Karpas-422 (cell line): Measurements from ENCODE around the gene IGSF21. TPM values are rescaled to one million over a fixed set of nuclear protein-coding genes. Genes with fewer than 3 reads are reported as not detected.

ENCODE experiments used
- DNase-seq: peaks from one replicate; pipeline ENCODE4 v3.0.0-alpha.2; 2015
- H2AFZ ChIP-seq: fragments of 200-600 bp; sonication (generic); 2 replicates; pipeline ENCODE4 v1.6.1; 2014; ENCODE audit warnings: antibody characterized with exemption, low read length, mixed read lengths
- H3K27ac ChIP-seq: fragments of 200-600 bp; sonication (generic); 2 replicates; pipeline ENCODE4 v1.5.1; 2014; ENCODE audit warnings: mild to moderate bottlenecking, low read length, moderate library complexity
- H3K27me3 ChIP-seq: fragments of 200-600 bp; sonication (generic); 2 replicates; pipeline ENCODE4 v1.6.1; 2014; ENCODE audit warnings: low read length, mixed read lengths
- H3K36me3 ChIP-seq: fragments of 200-600 bp; sonication (generic); 2 replicates; pipeline ENCODE4 v1.6.1; 2014; ENCODE audit warnings: low read length, mixed read lengths; ENCODE audit not compliant: insufficient read depth
- H3K4me1 ChIP-seq: fragments of 200-600 bp; sonication (generic); 2 replicates; pipeline ENCODE4 v1.6.1; 2014; ENCODE audit warnings: mild to moderate bottlenecking, low read length, mixed read lengths
- H3K4me2 ChIP-seq: fragments of 200-600 bp; sonication (generic); 2 replicates; pipeline ENCODE4 v1.6.1; 2014; ENCODE audit warnings: low read length, low read depth, mild to moderate bottlenecking; ENCODE audit not compliant: poor library complexity, severe bottlenecking
- H3K4me3 ChIP-seq: fragments of 200-600 bp; sonication (generic); 2 replicates; pipeline ENCODE4 v1.5.1; 2014; ENCODE audit warnings: mild to moderate bottlenecking, antibody characterized with exemption, low read length, mixed read lengths
- H3K79me2 ChIP-seq: fragments of 200-600 bp; sonication (generic); 2 replicates; pipeline ENCODE4 v1.6.1; 2014; ENCODE audit warnings: mild to moderate bottlenecking, low read length, mixed read lengths
- H3K9ac ChIP-seq: fragments of 200-600 bp; sonication (generic); 2 replicates; pipeline ENCODE4 v1.6.0; 2014; ENCODE audit warnings: low read length
- H3K9me2 ChIP-seq: fragments of 200-600 bp; sonication (generic), shearing (Covaris generic); replicated peaks from 2 replicates; pipeline ENCODE4 v1.6.0; 2014; ENCODE audit warnings: mild to moderate bottlenecking, low read length, moderate library complexity; ENCODE audit not compliant: insufficient read depth
- H3K9me3 ChIP-seq: fragments of 300-700, 200-600 bp; sonication (generic); 2 replicates; pipeline ENCODE4 v1.6.1; 2014; ENCODE audit warnings: low read length, mixed read lengths
- H4K20me1 ChIP-seq: fragments of 200-600 bp; sonication (generic); 2 replicates; pipeline ENCODE4 v1.6.1; 2014; ENCODE audit warnings: mild to moderate bottlenecking, antibody characterized with exemption, low read length, low read depth; ENCODE audit not compliant: insufficient read depth
- total RNA-seq: library from RNA; depleted of rRNA; stranded (reverse); fragments of >200 nt; shearing (Covaris generic); gene quantifications from 2 replicates; pipeline ENCODE4 v1.2.3, GENCODE V29; 2014; ENCODE audit warnings: low replicate concordance

The IGSF21 gene
- total RNA-seq, 1 experiment from 2014 or later: 0.26 TPM

DNA sequence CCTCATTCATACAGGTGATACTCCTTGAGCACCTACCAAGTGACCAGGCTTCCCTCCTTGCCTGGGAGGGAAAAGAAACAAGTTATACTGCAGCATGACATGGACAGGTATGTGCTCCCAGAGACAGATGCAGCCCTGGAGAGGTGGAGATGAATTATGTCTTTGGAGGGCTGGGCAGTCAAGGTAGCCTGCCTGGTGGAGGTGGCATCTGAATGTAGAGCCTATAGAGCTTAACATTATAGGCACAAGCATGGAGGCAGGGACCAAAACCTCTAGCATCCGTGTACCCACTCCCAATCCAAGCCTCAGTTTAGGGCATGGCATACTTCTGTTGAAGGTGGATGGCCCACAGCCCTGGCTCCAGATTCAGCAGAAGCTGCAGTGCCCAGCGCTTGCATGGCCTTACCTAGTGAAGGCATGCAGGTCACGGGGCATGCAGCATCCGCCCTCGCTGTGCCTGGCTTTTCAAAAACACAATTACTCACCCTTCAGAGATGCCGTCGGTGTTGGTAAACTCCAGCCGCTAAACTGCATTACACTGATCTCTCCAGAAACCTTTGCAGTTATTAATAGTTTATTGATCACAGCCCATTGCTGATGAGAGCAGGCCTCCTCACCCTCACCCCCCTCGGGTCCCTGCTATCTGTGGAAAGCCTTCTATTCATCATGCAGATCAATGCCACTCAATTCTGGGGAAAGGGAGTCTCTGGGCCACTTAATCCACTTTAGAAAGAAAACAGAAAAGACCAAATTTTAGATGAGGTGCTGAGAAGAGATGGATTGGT, 222.1 kb downstream of the IGSF21 start:
- H3K36me3 ChIP-seq: no peaks in the 10 kb centered on the region
- H3K27ac ChIP-seq: no peak overlapping the region
- no peaks in the 10 kb centered on the region for H3K9me3 ChIP-seq
- H3K27me3 ChIP-seq: no peaks in the 10 kb centered on the region
- H3K4me2 ChIP-seq: no peak overlapping the region
- no peak for DNase-seq
- H3K9me2 ChIP-seq: no peaks in the 10 kb centered on the region
- H3K79me2 ChIP-seq: no peaks in the 10 kb centered on the region
- no peak overlapping the region for H3K9ac ChIP-seq
- H2AFZ ChIP-seq: no peak overlapping the region
- H3K4me1 ChIP-seq: no peaks in the 10 kb centered on the region
- H4K20me1 ChIP-seq: no peaks in the 10 kb centered on the region
- no peak overlapping the region for H3K4me3 ChIP-seq

DNA sequence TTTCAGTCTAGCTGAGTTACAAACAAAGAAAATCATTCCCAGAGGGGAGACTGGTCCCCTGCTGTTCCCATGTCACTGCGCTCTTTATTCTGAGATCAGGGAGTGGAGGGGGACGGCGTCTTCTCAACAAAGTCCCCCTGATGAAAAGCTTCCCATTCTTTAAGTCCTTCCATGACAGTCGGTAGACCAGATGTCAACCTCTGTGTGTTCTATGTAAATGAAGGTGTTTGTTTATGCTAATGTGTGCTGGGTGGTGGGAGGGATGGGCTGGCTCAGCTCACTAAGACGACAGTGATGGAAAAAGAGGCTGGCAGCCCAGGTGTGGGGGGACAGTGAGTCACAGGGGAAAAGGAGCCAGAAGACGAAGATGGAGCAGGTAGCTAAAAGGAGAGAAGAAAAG, 225.0 kb downstream of the IGSF21 start:
- Histone ChIP-seq H3K9ac (no peak overlapping the region), H3K79me2 (no peaks in the 10 kb centered on the region), H4K20me1 (no peaks in the 10 kb centered on the region), H3K36me3 (no peaks in the 10 kb centered on the region), H3K4me3 (no peak overlapping the region), H3K4me2 (no peak overlapping the region), H3K27ac (no peak overlapping the region), H2AFZ (no peak overlapping the region), H3K9me3 (no peaks in the 10 kb centered on the region), H3K27me3 (no peaks in the 10 kb centered on the region), H3K9me2 (no peaks in the 10 kb centered on the region), H3K4me1 (no peaks in the 10 kb centered on the region)
- DNase-seq: no peak

DNA sequence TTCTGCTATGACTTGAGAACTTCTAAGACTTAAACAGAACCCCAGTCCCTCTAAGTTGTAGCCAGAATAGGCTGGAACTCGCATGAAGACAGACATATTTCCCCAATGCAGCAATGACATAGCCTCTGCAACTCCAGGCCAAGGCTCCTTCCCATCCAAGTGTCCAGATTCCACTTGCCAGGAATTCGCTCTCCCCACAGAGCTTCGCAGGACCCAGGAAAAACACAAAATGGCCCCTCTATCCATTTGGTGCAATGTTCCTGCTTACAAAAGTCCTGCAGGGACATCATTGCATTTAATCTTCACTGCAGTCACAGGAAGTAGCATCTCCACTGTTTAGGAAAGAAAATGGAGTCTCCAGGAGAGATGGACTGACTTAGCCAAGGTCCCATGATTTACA, 225.6 kb downstream of the IGSF21 start:
- no peak overlapping the region for H3K27ac ChIP-seq

DNA sequence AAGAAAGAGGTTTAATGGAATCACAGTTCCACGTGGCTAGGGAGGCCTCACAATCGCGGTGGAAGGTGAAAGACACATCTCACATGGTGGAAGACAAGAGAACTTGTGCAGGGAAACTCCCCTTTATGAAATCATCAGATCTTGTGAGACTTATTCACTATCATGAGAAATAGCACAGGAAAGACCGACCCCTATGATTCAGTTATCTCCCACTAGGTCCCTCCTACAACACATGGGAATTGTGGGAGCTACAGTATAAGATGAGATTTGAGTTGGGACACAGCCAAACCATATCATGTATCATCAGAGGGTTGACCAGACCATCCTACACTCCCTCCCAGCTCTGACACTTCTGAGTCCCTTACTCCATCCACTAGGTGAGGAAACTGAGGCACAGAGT, 229.2 kb downstream of the IGSF21 start:
- Histone ChIP-seq H3K9ac (no peak overlapping the region), H3K4me2 (no peak overlapping the region), H3K4me1 (no peaks in the 10 kb centered on the region), H3K79me2 (no peaks in the 10 kb centered on the region), H2AFZ (no peak overlapping the region), H4K20me1 (no peaks in the 10 kb centered on the region), H3K27me3 (no peaks in the 10 kb centered on the region), H3K36me3 (no peaks in the 10 kb centered on the region), H3K9me2 (no peaks in the 10 kb centered on the region), H3K27ac (no peak overlapping the region), H3K9me3 (no peaks in the 10 kb centered on the region), H3K4me3 (no peak overlapping the region)
- DNase-seq: no peak

More for the DNA sequence above, 225.6 kb downstream of the IGSF21 start:
- H3K79me2 ChIP-seq: no peaks in the 10 kb centered on the region
- H3K4me1 ChIP-seq: no peaks in the 10 kb centered on the region
- H3K4me3 ChIP-seq: no peak overlapping the region
- no peak overlapping the region for H3K9ac ChIP-seq
- no peaks in the 10 kb centered on the region for H3K9me2 ChIP-seq
- H2AFZ ChIP-seq: no peak overlapping the region
- H3K36me3 ChIP-seq: no peaks in the 10 kb centered on the region
- no peaks in the 10 kb centered on the region for H3K27me3 ChIP-seq
- H4K20me1 ChIP-seq: no peaks in the 10 kb centered on the region
- no peak overlapping the region for H3K4me2 ChIP-seq
- H3K9me3 ChIP-seq: no peaks in the 10 kb centered on the region
- DNase-seq: no peak

DNA sequence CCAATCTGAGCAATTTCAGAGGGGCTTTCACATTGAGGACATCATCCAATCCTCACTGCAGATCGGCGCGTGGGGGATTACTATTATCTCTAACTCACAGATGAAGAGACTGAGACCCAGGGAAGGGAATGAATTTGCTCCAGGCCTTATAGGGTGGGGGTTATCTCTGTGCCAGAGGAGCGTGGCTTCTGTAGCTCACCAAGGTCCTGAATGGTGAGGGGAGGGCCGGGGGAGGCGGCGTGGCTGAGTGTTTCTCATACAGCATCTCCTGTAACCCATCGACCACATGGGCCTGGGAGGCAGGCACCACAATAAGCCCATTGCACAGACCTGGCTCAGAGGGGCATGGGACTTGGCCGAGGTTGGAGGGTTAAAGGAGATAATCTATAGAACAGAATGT, 230.2 kb downstream of the IGSF21 start:
- no peak overlapping the region for H3K27ac ChIP-seq
- H3K27me3 ChIP-seq: no peaks in the 10 kb centered on the region
- no peak overlapping the region for H2AFZ ChIP-seq
- no peaks in the 10 kb centered on the region for H3K4me1 ChIP-seq
- H4K20me1 ChIP-seq: no peaks in the 10 kb centered on the region
- no peak overlapping the region for H3K4me2 ChIP-seq
- no peaks in the 10 kb centered on the region for H3K9me3 ChIP-seq
- H3K4me3 ChIP-seq: no peak overlapping the region
- no peaks in the 10 kb centered on the region for H3K9me2 ChIP-seq
- no peaks in the 10 kb centered on the region for H3K36me3 ChIP-seq
- no peak overlapping the region for H3K9ac ChIP-seq
- no peaks in the 10 kb centered on the region for H3K79me2 ChIP-seq
- DNase-seq: no peak

DNA sequence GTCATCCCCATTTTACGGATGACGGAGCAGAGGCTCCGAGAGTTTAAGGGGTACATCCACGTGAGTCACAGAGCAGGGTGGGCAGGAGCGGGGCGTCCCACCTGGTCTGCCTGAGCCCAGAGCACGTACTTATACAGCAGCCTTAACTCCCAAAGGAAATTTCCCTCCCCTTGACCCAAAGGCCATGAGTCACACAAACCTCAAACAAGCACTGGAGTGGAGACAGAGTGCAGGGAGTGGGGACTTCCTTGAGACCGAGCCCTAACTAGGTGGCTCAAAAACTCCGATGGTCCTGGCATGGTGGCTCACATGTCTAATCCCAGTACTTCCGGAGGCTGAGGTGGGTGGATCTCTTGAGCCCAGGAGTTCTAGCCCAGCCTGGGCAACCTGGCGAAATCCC, 231.6 kb downstream of the IGSF21 start:
- Histone ChIP-seq H2AFZ (no peak overlapping the region), H3K9me3 (no peaks in the 10 kb centered on the region), H3K9me2 (no peaks in the 10 kb centered on the region), H3K9ac (no peak overlapping the region), H3K36me3 (no peaks in the 10 kb centered on the region), H3K4me1 (no peaks in the 10 kb centered on the region), H3K4me2 (no peak overlapping the region), H3K4me3 (no peak overlapping the region), H3K27me3 (no peaks in the 10 kb centered on the region), H3K27ac (no peak overlapping the region), H4K20me1 (no peaks in the 10 kb centered on the region), H3K79me2 (no peaks in the 10 kb centered on the region)
- no peak for DNase-seq

DNA sequence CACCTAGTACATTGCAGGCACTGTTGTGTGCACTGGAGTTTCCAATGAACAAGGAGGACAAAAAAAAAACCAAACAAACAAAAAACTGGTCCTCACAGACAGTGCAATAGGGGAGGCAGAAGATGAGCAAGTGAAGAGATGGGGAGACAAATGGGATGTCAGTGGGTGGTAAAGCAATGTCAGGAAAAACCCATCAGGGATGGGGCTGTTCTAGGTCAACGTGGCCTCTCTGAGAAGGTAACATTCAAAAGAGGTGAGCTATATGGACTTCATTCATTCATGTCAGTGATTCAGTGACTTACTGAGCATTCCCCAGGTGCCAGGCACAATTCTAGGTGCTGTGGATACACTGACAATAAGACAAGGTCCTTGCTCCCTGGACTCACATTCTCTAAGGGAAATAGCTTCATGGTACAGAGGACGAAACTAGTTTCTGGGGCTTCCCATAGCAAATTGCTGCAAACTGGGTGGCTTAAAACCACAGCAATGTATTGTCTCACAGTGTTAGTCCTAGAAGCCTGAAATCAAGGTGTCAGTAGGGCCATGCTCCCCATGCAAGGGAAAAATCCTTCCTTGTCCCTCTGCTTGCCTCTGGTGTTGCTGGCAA, 232.7 kb downstream of the IGSF21 start:
- Histone ChIP-seq H3K9me3 (no peaks in the 10 kb centered on the region), H3K4me2 (no peak overlapping the region), H3K27ac (no peak overlapping the region)

DNA sequence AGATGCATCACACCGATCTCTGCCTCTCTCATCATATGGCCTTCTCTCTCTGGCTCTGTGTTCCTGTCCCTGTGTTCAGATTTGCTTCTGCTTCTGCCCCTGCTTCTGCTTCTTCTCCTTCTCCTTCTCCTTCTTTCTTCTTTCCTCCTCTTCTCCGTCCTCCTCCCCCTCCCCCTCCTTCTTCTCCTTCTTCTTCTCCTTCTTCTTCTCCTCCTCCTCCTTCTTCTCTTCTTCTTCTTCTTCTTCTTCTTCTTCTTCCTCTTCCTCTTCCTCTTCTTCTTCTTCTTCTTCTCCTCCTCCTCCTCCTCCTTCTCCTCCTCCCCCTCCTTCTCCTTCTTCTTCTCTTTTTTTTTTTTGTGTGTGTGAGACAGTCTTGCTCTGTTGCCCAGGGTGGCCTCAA, 233.2 kb downstream of the IGSF21 start:
- no peaks in the 10 kb centered on the region for H3K36me3 ChIP-seq
- H2AFZ ChIP-seq: no peak overlapping the region
- no peaks in the 10 kb centered on the region for H4K20me1 ChIP-seq
- no peak for DNase-seq
- H3K27ac ChIP-seq: no peak overlapping the region
- no peaks in the 10 kb centered on the region for H3K9me2 ChIP-seq
- no peaks in the 10 kb centered on the region for H3K9me3 ChIP-seq
- no peak overlapping the region for H3K9ac ChIP-seq
- no peaks in the 10 kb centered on the region for H3K4me1 ChIP-seq
- H3K4me3 ChIP-seq: no peak overlapping the region
- no peaks in the 10 kb centered on the region for H3K79me2 ChIP-seq
- H3K27me3 ChIP-seq: no peaks in the 10 kb centered on the region
- no peak overlapping the region for H3K4me2 ChIP-seq

More for the DNA sequence above, 232.7 kb downstream of the IGSF21 start:
- H3K4me1 ChIP-seq: no peaks in the 10 kb centered on the region
- no peak overlapping the region for H3K9ac ChIP-seq
- H3K79me2 ChIP-seq: no peaks in the 10 kb centered on the region
- H3K9me2 ChIP-seq: no peaks in the 10 kb centered on the region
- H4K20me1 ChIP-seq: no peaks in the 10 kb centered on the region
- H3K4me3 ChIP-seq: no peak overlapping the region
- H3K27me3 ChIP-seq: no peaks in the 10 kb centered on the region
- no peaks in the 10 kb centered on the region for H3K36me3 ChIP-seq
- H2AFZ ChIP-seq: no peak overlapping the region
- DNase-seq: no peak
